Peyer's patch (tissue), 4 donors: ENCODE data around the gene PKP2. TPM values are rescaled to one million over a fixed set of nuclear protein-coding genes. Genes with fewer than 3 reads are reported as not detected.

Source experiments
- DNase-seq, 3 donors: peaks; one replicate each; pipeline ENCODE4 v3.0.0-alpha.2; 2017 to 2019
- H3K27ac ChIP-seq, 4 donors: fragments of 200-600 bp; sonication (generic); one replicate each; pipeline ENCODE4 v1.5.1; 2016 to 2019
- H3K27me3 ChIP-seq, 2 donors: fragments of 200-600 bp; sonication (generic); one replicate each; pipeline ENCODE4 v1.5.1; 2019
- H3K36me3 ChIP-seq, 3 donors: fragments of 200-600 bp; sonication (generic); one replicate each; pipeline ENCODE4 v1.5.1; 2016 to 2019
- H3K4me1 ChIP-seq, 4 donors: fragments of 200-600 bp; sonication (generic); one replicate each; pipeline ENCODE4 v1.5.1; 2016 to 2019
- H3K4me3 ChIP-seq, 4 donors: fragments of 200-600 bp; sonication (generic); 1 replicate in 3 of 4; 2 replicates in 1 of 4; pipeline ENCODE4 v1.5.1; 2016 to 2019; ENCODE audit warnings: mild to moderate bottlenecking in 1 of 4
- H3K9me3 ChIP-seq, 4 donors: fragments of 200-600 bp; sonication (generic); one replicate each; pipeline ENCODE4 v1.5.1; 2016 to 2019; ENCODE audit warnings: mild to moderate bottlenecking in 1 of 4
- CTCF ChIP-seq, 6 experiments: fragments of 450-650 bp in 4 of 6; fragments of 200-600 bp in 2 of 6; sonication (generic) in 1 of 6; IDR thresholded peaks; one replicate each; pipeline ENCODE4 v1.5.1; 2017 to 2019; ENCODE audit warnings: antibody characterized with exemption in 6 of 6, mild to moderate bottlenecking in 3 of 6, moderate library complexity in 1 of 6
- POLR2A ChIP-seq, 2 donors: fragments of 450-650 bp; IDR thresholded peaks; one replicate each; pipeline ENCODE4 v1.5.1; 2017; ENCODE audit warnings: antibody characterized with exemption in 2 of 2, mild to moderate bottlenecking in 2 of 2, moderate library complexity in 2 of 2
- total RNA-seq, 4 donors: library from RNA; depleted of rRNA; stranded (reverse); fragments of >200 nt; gene quantifications; one replicate each; pipeline ENCODE4 v1.1.0, GENCODE V29; 2016

The PKP2 gene
- total RNA-seq, 4 donors from 2014 or later = 42.9 to 103 (median 64.8) TPM

DNA sequence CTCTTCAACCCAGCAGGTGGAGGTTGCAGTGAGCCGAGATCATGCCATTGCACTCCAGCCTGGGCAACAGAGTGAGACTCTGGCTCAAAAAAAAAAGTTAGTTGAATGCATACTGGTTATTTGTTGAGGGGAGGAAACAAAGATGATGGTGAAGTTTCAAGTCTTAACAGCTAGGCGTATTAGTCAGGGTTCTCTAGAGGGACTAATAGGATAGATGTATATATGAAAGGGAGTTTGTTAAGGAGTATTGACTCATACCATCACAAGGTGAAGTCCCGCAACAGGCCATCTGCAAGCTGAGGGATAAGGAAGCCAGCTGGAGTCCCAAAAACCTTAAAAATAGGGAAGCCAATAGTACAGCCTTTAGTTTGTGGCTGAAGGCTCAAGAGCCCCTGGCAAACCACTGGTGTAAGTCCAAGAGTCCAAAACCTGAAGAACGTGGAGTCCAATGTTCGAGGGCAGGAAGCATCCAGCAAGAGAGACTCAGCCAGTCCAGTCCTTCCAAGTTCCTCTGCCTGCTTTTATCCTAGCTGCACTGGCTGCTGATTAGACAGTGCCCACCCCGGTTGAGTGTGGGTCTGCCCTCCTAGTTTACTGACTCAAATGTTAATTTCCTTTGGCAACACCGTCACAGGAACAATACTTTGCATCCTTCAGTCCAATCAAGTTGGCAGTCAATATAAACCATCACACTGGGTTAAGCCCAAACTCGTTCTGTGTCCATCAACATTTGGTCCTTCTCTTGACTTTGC lies 26.1 kb upstream of the PKP2 start:
- no peak overlapping the region for H3K27ac ChIP-seq
- H3K9me3 ChIP-seq = no peaks in the 10 kb centered on the region
- no peak overlapping the region for H3K4me3 ChIP-seq
- no peak for DNase-seq
- TF ChIP-seq CTCF (IDR thresholded peaks at IDR 0.05) (no peak), POLR2A (IDR thresholded peaks at IDR 0.05) (no peak)
- H3K36me3 ChIP-seq = no peaks in the 10 kb centered on the region
- H3K27me3 ChIP-seq = no peaks in the 10 kb centered on the region
- no peaks in the 10 kb centered on the region for H3K4me1 ChIP-seq

- H3K4me1 ChIP-seq = no peaks in the 10 kb centered on the region
- DNase-seq = no peak
- no peak for TF ChIP-seq POLR2A (IDR thresholded peaks at IDR 0.05)
- H3K27me3 ChIP-seq = no peaks in the 10 kb centered on the region
- no peaks in the 10 kb centered on the region for H3K9me3 ChIP-seq
- no peaks in the 10 kb centered on the region for H3K36me3 ChIP-seq
- no peak overlapping the region for H3K27ac ChIP-seq
- no peak overlapping the region for H3K4me3 ChIP-seq
Measured at GRCh38 chr12:32921397-32921796, 24.8 kb upstream of the PKP2 start.

DNA sequence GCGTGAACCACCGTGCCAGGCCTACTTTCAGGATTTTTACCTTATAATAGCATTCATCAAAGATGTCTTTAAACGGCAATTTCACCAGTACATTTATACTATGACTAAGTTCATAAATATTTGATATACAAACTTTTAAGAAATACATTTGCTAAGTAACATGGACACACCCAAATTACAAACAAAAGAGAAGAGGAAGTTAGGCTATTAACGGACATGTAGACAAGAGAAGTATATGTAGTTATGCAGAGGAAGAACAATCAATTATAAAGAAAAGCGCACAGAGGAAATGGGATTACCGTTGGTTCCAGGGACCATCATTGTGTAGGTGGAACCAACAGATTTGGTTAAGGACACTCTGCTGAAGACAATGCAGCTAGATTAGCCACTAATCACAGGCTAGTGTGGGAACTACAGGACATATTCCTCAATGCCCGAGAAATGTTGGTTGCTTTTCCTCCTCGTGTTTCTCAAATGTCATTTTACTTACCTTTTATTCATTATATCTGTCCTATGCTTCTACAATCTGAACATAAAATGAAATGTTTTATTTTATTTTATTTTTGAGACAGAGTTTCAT lies 24.0 kb upstream of the PKP2 start:
- Histone ChIP-seq H3K9me3 (no peaks in the 10 kb centered on the region), H3K4me1 (no peaks in the 10 kb centered on the region), H3K36me3 (no peaks in the 10 kb centered on the region), H3K4me3 (no peak overlapping the region), H3K27ac (no peak overlapping the region), H3K27me3 (no peaks in the 10 kb centered on the region)
- TF ChIP-seq CTCF (IDR thresholded peaks at IDR 0.05) (peak in 2 of 6 experiments; percentile 8 to 16), POLR2A (IDR thresholded peaks at IDR 0.05) (no peak)
- DNase-seq = no peak

GRCh38 chr12:32918890-32919801 lies 22.6 kb upstream of the PKP2 start:
- Histone ChIP-seq H3K9me3 (no peaks in the 10 kb centered on the region), H3K4me3 (no peak overlapping the region), H3K27ac (no peak overlapping the region), H3K27me3 (no peaks in the 10 kb centered on the region), H3K36me3 (no peaks in the 10 kb centered on the region), H3K4me1 (no peaks in the 10 kb centered on the region)
- no peak for DNase-seq
- TF ChIP-seq CTCF (IDR thresholded peaks at IDR 0.05) (peak in 5 of 6 experiments; percentile 3 to 62 (median 59)), POLR2A (IDR thresholded peaks at IDR 0.05) (no peak)

- no peaks in the 10 kb centered on the region for H3K27me3 ChIP-seq
- H3K27ac ChIP-seq = no peak overlapping the region
- no peak overlapping the region for H3K4me3 ChIP-seq
- H3K36me3 ChIP-seq = no peaks in the 10 kb centered on the region
- no peaks in the 10 kb centered on the region for H3K9me3 ChIP-seq
- H3K4me1 ChIP-seq = no peaks in the 10 kb centered on the region
- no peak for TF ChIP-seq POLR2A (IDR thresholded peaks at IDR 0.05)
- no peak for DNase-seq
Measured at GRCh38 chr12:32917094-32917611, 20.6 kb upstream of the PKP2 start.

DNA sequence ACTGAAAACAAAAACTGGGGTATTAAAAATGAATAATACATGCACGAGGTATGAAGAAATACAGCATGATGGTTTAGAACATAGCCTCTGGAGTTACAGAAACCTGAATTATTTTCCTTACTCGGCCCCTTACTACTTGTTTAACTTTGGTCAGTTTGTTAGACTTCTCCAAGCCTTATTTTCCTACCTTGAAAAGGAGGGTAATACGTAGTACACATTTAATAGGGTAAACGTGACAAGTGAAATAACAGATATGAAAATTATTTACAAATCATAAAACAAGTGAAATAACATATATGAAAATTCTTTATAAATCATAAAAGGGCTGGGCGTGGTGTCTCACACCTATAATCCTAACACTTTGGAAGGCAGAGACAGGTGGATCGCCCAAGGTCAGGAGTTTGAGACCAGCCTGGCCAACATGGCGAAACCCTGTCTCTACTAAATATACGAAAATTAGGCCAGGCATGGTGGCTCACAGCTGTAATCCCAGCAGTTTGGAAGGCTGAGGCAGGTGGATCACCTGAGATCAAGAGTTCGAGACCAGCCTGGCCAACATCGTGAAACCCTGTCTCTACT lies 11.4 kb upstream of the PKP2 start:
- Histone ChIP-seq H3K4me1 (no peaks in the 10 kb centered on the region), H3K27me3 (no peaks in the 10 kb centered on the region), H3K9me3 (no peaks in the 10 kb centered on the region), H3K36me3 (no peaks in the 10 kb centered on the region), H3K4me3 (no peak overlapping the region), H3K27ac (no peak overlapping the region)
- TF ChIP-seq POLR2A (IDR thresholded peaks at IDR 0.05) = no peak
- TF ChIP-seq CTCF (IDR thresholded peaks at IDR 0.05) = no peak
- DNase-seq = no peak
